Measurements from ENCODE around the gene MST1.

DNA sequence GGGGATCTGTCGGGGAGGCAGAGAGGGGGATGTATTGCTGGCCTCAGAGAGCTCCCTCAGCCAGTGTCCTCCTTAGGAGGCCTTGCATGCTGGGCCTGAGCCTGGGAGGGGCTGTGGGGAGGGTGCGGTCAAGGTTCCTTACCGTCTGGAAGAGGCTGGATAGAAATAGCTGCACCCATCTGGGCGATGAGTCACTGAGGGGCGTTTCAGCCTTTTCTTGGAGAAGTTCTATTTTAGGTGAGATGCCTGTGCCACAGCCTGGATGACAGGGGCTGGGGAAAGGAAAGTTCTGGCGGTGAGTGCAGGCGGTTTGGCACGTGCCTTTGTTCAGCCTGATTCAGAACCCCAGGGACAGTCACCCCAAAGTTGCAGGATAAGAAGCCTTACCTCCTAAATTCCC, 50.8 kb downstream of the MST1 start:
- TF ChIP-seq, protein P1, sequence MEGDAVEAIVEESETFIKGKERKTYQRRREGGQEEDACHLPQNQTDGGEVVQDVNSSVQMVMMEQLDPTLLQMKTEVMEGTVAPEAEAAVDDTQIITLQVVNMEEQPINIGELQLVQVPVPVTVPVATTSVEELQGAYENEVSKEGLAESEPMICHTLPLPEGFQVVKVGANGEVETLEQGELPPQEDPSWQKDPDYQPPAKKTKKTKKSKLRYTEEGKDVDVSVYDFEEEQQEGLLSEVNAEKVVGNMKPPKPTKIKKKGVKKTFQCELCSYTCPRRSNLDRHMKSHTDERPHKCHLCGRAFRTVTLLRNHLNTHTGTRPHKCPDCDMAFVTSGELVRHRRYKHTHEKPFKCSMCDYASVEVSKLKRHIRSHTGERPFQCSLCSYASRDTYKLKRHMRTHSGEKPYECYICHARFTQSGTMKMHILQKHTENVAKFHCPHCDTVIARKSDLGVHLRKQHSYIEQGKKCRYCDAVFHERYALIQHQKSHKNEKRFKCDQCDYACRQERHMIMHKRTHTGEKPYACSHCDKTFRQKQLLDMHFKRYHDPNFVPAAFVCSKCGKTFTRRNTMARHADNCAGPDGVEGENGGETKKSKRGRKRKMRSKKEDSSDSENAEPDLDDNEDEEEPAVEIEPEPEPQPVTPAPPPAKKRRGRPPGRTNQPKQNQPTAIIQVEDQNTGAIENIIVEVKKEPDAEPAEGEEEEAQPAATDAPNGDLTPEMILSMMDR (IDR thresholded peaks at IDR 0.05), result no peak
- no peak for TF ChIP-seq POLR2A (IDR thresholded peaks at IDR 0.05)

Measured in thyroid gland (tissue), 4 donors.